Keratinocyte (primary cell): Measurements from ENCODE around the gene LRRFIP2.

Experiments used
- EZH2 ChIP-seq: IDR thresholded peaks from one replicate; pipeline ENCODE4 v1.6.1; 2012; ENCODE audit warnings: inconsistent platforms, mild to moderate bottlenecking, low read length, moderate library complexity
- TF ChIP-seq, protein P1 (sequence below), 3 experiments: IDR thresholded peaks in 1 of 3; conservative IDR thresholded peaks in 1 of 3; optimal IDR thresholded peaks in 1 of 3; 2 replicates in 2 of 3; 3 replicates in 1 of 3; pipeline versions ENCODE3 to v1.5.1; 2011; ENCODE audit warnings: low read length in 3 of 3, mild to moderate bottlenecking in 3 of 3, moderate library complexity in 2 of 3, control low read depth in 1 of 3, inconsistent platforms in 1 of 3; ENCODE audit not compliant: insufficient read depth in 2 of 3; ENCODE audit errors: extremely low read depth in 1 of 3

GRCh38 chr3:37086918-37087317 lies 87.5 kb downstream of the LRRFIP2 start:
- TF ChIP-seq EZH2: no peak
- TF ChIP-seq, protein P1, sequence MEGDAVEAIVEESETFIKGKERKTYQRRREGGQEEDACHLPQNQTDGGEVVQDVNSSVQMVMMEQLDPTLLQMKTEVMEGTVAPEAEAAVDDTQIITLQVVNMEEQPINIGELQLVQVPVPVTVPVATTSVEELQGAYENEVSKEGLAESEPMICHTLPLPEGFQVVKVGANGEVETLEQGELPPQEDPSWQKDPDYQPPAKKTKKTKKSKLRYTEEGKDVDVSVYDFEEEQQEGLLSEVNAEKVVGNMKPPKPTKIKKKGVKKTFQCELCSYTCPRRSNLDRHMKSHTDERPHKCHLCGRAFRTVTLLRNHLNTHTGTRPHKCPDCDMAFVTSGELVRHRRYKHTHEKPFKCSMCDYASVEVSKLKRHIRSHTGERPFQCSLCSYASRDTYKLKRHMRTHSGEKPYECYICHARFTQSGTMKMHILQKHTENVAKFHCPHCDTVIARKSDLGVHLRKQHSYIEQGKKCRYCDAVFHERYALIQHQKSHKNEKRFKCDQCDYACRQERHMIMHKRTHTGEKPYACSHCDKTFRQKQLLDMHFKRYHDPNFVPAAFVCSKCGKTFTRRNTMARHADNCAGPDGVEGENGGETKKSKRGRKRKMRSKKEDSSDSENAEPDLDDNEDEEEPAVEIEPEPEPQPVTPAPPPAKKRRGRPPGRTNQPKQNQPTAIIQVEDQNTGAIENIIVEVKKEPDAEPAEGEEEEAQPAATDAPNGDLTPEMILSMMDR (optimal IDR thresholded peaks at IDR 0.05 in 1 of 3, IDR thresholded peaks at IDR 0.05 in 1 of 3, conservative IDR thresholded peaks at IDR 0.05 in 1 of 3; ENCODE audit: extremely low read depth in 1 of 3, insufficient read depth in 2 of 3, low read length in 3 of 3): no peak
